HCT116 (cell line): ENCODE measurements around the gene RGS10. TPM values are rescaled to one million over a fixed set of nuclear protein-coding genes. Genes with fewer than 3 reads are reported as not detected.

Source experiments
- ATAC-seq: fragments of 200-7000 bp; cut with Tn5 transposase; 2 replicates; pipeline ENCODE4 v1.9.1; 2020; ENCODE audit warnings: mild to moderate bottlenecking, moderate library complexity
- BruUV-seq: library from RNA; stranded (reverse); fragments of 400-500 nt; replicated peaks from 2 replicates; lab custom pipeline; 2021; lab: Mats Ljungman, UMichigan
- CTCF ChIA-PET: fragments of 300-600 bp; sonication (Branson Sonifier 250); formaldehyde crosslinking; loops from one replicate; lab custom pipeline; 2021; ENCODE audit warnings: antibody characterized with exemption; lab: Charles Lee
- POLR2A ChIA-PET: fragments of 300-600, 350-600 bp; sonication (Branson Sonifier 250); formaldehyde crosslinking; loops from one replicate; lab custom pipeline; 2021; ENCODE audit warnings: antibody characterized with exemption; lab: Charles Lee
- RAD21 ChIA-PET, 2 experiments: fragments of 300-600 bp; sonication (Branson Sonifier 250); formaldehyde crosslinking; loops; one replicate each; lab custom pipeline; 2023; ENCODE audit warnings: low total read pairs in 2 of 2; ENCODE audit not compliant: uncharacterized antibody in 2 of 2, unreplicated experiment in 2 of 2, low non-redundant PET in 1 of 2; lab: Charles Lee
- DNase-seq: peaks from one replicate; pipeline ENCODE4 v3.0.0-alpha.2; 2010; ENCODE audit warnings: low read depth, low spot score
- H2AFZ ChIP-seq: fragments of 200-600 bp; shearing (Covaris generic), sonication (generic); 2 replicates; pipeline ENCODE4 v1.6.1; 2017; ENCODE audit warnings: low read depth, mixed run types, mixed read lengths, antibody characterized with exemption, low read length; ENCODE audit not compliant: poor library complexity, severe bottlenecking
- H3K27ac ChIP-seq: 2 replicates; pipeline ENCODE4 v1.5.1; 2012; ENCODE audit warnings: low read depth, low read length
- H3K27me3 ChIP-seq: fragments of 200-600 bp; sonication (generic); 2 replicates; pipeline ENCODE4 v1.6.1; 2016; ENCODE audit warnings: mixed run types, low read length, mixed read lengths; ENCODE audit not compliant: insufficient read depth
- H3K36me3 ChIP-seq, 2 experiments: fragments of 200-500 bp in 1 of 2; fragments of 200-600 bp in 1 of 2; sonication (Bioruptor generic) in 1 of 2; sonication (generic) in 1 of 2; 2 replicates each; pipeline versions ENCODE4 v1.5.1 to v1.6.1; 2014 to 2016; ENCODE audit warnings: low read length in 2 of 2, inconsistent platforms in 1 of 2, mixed read lengths in 1 of 2, mixed run types in 1 of 2; ENCODE audit not compliant: insufficient read depth in 2 of 2, control insufficient read depth in 1 of 2
- H3K4me1 ChIP-seq, 2 experiments: fragments of 200-600 bp in 1 of 2; sonication (generic) in 1 of 2; 2 replicates each; pipeline versions ENCODE4 v1.5.1 to v1.6.1; 2012 to 2017; ENCODE audit warnings: low read length in 2 of 2, inconsistent platforms in 1 of 2, mild to moderate bottlenecking in 1 of 2, mixed read lengths in 1 of 2, mixed run types in 1 of 2, moderate library complexity in 1 of 2; ENCODE audit not compliant: insufficient read depth in 2 of 2, control insufficient read depth in 1 of 2
- H3K4me2 ChIP-seq: fragments of 200-600 bp; sonication (generic); 2 replicates; pipeline ENCODE4 v1.6.1; 2017; ENCODE audit warnings: mixed run types, low read length, mixed read lengths
- H3K4me3 ChIP-seq, 2 experiments: fragments of 200-600 bp in 1 of 2; sonication (generic) in 1 of 2; replicated peaks in 1 of 2; 2 replicates each; pipeline ENCODE4 v1.5.1; 2011 to 2016; ENCODE audit warnings: low read length in 2 of 2, control low read depth in 1 of 2, low read depth in 1 of 2, mild to moderate bottlenecking in 1 of 2, mixed read lengths in 1 of 2, mixed run types in 1 of 2
- H3K79me2 ChIP-seq: fragments of 200-600 bp; sonication (generic); 2 replicates; pipeline ENCODE4 v1.6.1; 2017; ENCODE audit warnings: mild to moderate bottlenecking, mixed run types, low read length, moderate library complexity, mixed read lengths; ENCODE audit not compliant: insufficient read depth
- H3K9ac ChIP-seq: fragments of 200-600 bp; sonication (generic); 2 replicates; pipeline ENCODE4 v1.6.1; 2016; ENCODE audit warnings: low read length, mixed read lengths
- H3K9me2 ChIP-seq: fragments of 200-600 bp; sonication (generic), shearing (Covaris generic); 2 replicates; pipeline ENCODE4 v1.6.1; 2017; ENCODE audit warnings: mixed run types, mild to moderate bottlenecking, moderate library complexity; ENCODE audit not compliant: insufficient read depth
- H3K9me3 ChIP-seq, 2 experiments: fragments of 200-500 bp in 1 of 2; fragments of 200-600 bp in 1 of 2; sonication (Bioruptor generic) in 1 of 2; sonication (generic) in 1 of 2; 2 replicates each; pipeline ENCODE4 v1.6.1; 2014 to 2017; ENCODE audit warnings: low read length in 2 of 2, mixed read lengths in 2 of 2, inconsistent platforms in 1 of 2, low read depth in 1 of 2, mild to moderate bottlenecking in 1 of 2, mixed run types in 1 of 2, moderate library complexity in 1 of 2; ENCODE audit not compliant: control insufficient read depth in 1 of 2, insufficient read depth in 1 of 2
- H4K20me1 ChIP-seq: fragments of 200-600 bp; sonication (generic), shearing (Covaris generic); 2 replicates; pipeline ENCODE4 v1.6.1; 2017; ENCODE audit warnings: mixed run types, mild to moderate bottlenecking, moderate library complexity; ENCODE audit not compliant: insufficient read depth
- ATF3 ChIP-seq: IDR thresholded peaks from 2 replicates; pipeline ENCODE4 v1.6.1; 2012
- CBX3 ChIP-seq: IDR thresholded peaks from 2 replicates; pipeline ENCODE4 v1.6.1; 2012; ENCODE audit warnings: low read depth
- CEBPB ChIP-seq: IDR thresholded peaks from 2 replicates; pipeline ENCODE4 v1.6.1; 2012; ENCODE audit warnings: low read depth
- ELF1 ChIP-seq: IDR thresholded peaks from 2 replicates; pipeline ENCODE4 v1.6.1; 2012; ENCODE audit warnings: low read depth, borderline replicate concordance
- EZH2 ChIP-seq: fragments of 200-600 bp; sonication (generic); IDR thresholded peaks from 2 replicates; pipeline ENCODE4 v1.6.1; 2017; ENCODE audit warnings: antibody characterized with exemption, mixed run types
- EZH2phosphoT487 ChIP-seq: fragments of 200-600 bp; IDR thresholded peaks from 2 replicates; pipeline ENCODE4 v1.6.1; 2018; ENCODE audit warnings: antibody characterized with exemption, borderline replicate concordance
- FOSL1 ChIP-seq: IDR thresholded peaks from 2 replicates; pipeline ENCODE4 v1.6.1; 2012; ENCODE audit warnings: low read depth
- POLR2AphosphoS5 ChIP-seq: IDR thresholded peaks from 2 replicates; pipeline ENCODE4 v1.6.1; 2011; ENCODE audit warnings: mild to moderate bottlenecking, low read depth, low read length, moderate library complexity
- SP1 ChIP-seq: IDR thresholded peaks from 2 replicates; pipeline ENCODE4 v1.6.1; 2012; ENCODE audit warnings: low read depth
- SRF ChIP-seq: IDR thresholded peaks from 2 replicates; pipeline ENCODE4 v1.6.1; 2012; ENCODE audit warnings: low read depth
- TCF7L2 ChIP-seq: IDR thresholded peaks from 2 replicates; pipeline ENCODE4 v1.7.0; 2011; ENCODE audit warnings: borderline replicate concordance, inconsistent platforms; ENCODE audit not compliant: insufficient read depth, insufficient read length; ENCODE audit errors: extremely low read depth
- YY1 ChIP-seq: IDR thresholded peaks from 2 replicates; pipeline ENCODE4 v1.6.1; 2011; ENCODE audit warnings: low read length, low read depth, moderate library complexity, mild to moderate bottlenecking; ENCODE audit not compliant: insufficient replicate concordance; ENCODE audit errors: extremely low read depth
- intact Hi-C: fragments of 100-400 bp; cut with micrococcal nuclease; formaldehyde crosslinking; loops from 2 replicates; pipeline ENCODE4 v1.10.0; 2022
- total RNA-seq: library from RNA; stranded (reverse); gene quantifications from one replicate; pipeline ENCODE4 v1.2.1, GENCODE V29; 2021; ENCODE audit not compliant: unreplicated experiment
- TF ChIP-seq, protein P1 (sequence below): IDR thresholded peaks from 2 replicates; pipeline ENCODE4 v1.6.1; 2012
- TF ChIP-seq, protein P2 (sequence below), 3 experiments: fragments of 200-600 bp in 1 of 3; sonication (generic) in 1 of 3; IDR thresholded peaks in 2 of 3; conservative IDR thresholded peaks in 1 of 3; 2 replicates each; pipeline ENCODE4 v1.5.1; 2012 to 2017; ENCODE audit warnings: low read depth in 2 of 3, low read length in 2 of 3, antibody characterized with exemption in 1 of 3, borderline replicate concordance in 1 of 3, control low read depth in 1 of 3, mild to moderate bottlenecking in 1 of 3, mixed read lengths in 1 of 3, mixed run types in 1 of 3, moderate library complexity in 1 of 3; ENCODE audit not compliant: insufficient read depth in 1 of 3

The RGS10 gene
- total RNA-seq, 1 experiment from 2014 or later, result 96.7 TPM

DNA sequence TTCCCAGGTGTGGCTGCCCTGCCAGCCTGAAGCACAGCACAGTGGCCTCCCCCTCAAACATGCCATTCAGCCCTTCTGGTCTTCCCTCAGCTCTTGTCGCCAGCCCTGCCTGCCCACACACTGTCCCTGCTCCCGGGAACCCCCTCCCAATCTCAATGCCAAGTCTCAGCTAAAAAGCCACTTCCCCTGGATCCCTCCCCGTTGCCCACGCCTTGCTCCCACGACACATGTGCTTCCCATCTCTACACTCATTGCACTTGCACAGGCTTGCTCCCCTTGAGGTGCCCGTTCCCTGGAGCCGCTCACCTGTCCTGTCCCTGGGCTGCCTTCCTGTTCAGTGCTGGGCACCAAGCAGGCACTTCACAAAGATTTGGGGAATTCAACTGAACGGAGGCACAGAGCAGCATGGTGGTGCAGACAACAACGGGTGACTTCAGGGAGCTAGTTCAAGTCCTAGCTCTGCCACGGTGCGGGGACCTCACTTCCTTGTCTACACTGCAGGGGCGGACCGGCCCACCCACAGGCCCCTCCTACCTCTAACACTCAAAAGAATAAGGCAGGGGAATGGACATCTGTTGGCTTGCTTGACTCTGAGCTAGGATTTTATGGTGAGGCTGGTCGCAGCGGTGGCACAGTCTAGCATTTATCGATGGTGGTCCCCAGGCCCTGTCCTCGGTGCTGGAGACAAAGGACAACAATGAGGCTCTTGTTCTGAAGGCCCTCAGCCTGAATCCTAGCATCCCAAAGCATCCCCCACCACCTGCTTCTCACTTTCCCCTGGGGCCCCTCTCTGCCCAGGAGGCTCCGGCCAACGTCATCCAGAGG, 18.4 kb downstream of the RGS10 start:
- no peak overlapping the region for H2AFZ ChIP-seq
- BruUV-seq, result no TSS peak
- ATAC-seq, result no peak
- H3K9me2 ChIP-seq, result no peaks in the 10 kb centered on the region
- no peaks in the 10 kb centered on the region for H3K9me3 ChIP-seq
- CTCF ChIA-PET, result interaction anchor here (1.3 to 1.8 kb wide), 2 partner anchors 14 to 78 kb away, joined by 3 to 5 read pairs; no protein-coding TSS in a partner anchor
- DNase-seq, result no peak
- H3K27ac ChIP-seq, result peak overlapping the region; percentile 66
- peaks cover 0 to 26% of the 10 kb centered on the region in 2 experiments; a peak in 1 of 4 replicates for H3K36me3 ChIP-seq
- POLR2A ChIA-PET, result interaction anchor here (1.3 to 2.7 kb wide), 3 partner anchors 19 to 127 kb away, joined by 3 to 9 read pairs (median 3); partner anchors contain the start of genes BAG3 and RGS10
- peak overlapping the region; percentile 53 for H3K9ac ChIP-seq
- TF ChIP-seq CBX3, result no peak
- H4K20me1 ChIP-seq, result no peaks in the 10 kb centered on the region
- peaks cover 28 to 45% of the 10 kb centered on the region in 2 experiments for H3K4me1 ChIP-seq
- no peaks in the 10 kb centered on the region for H3K27me3 ChIP-seq
- peak overlapping the region; percentile 67 for H3K4me2 ChIP-seq
- H3K79me2 ChIP-seq, result peaks cover 20% of the 10 kb centered on the region
- intact Hi-C loops, result loop anchor here (2.0 kb wide), 1 partner anchor 19 kb away; the partner anchor contains the start of gene RGS10
- RAD21 ChIA-PET, result no interaction called here
- peak overlapping the region in 1 of 2 experiments; percentile 30; a peak in 1 of 4 replicates for H3K4me3 ChIP-seq

GRCh38 chr10:119522747-119523426, 19.6 kb downstream of the RGS10 start:
- Histone ChIP-seq H2AFZ (no peak overlapping the region), H3K9me3 (no peaks in the 10 kb centered on the region), H3K27ac (peak overlapping the region; percentile 66), H3K79me2 (peaks cover 10% of the 10 kb centered on the region; the same call in 1 of the 2 replicates), H3K4me2 (peak overlapping the region; percentile 67), H3K36me3 (peaks cover 0 to 26% of the 10 kb centered on the region in 2 experiments; a peak in 1 of 4 replicates), H3K4me3 (peak overlapping the region in 1 of 2 experiments; percentile 30; a peak in 2 of 4 replicates), H3K4me1 (peaks cover 25 to 42% of the 10 kb centered on the region in 2 experiments), H3K27me3 (no peaks in the 10 kb centered on the region), H3K9ac (peak overlapping the region; percentile 53), H4K20me1 (no peaks in the 10 kb centered on the region), H3K9me2 (no peaks in the 10 kb centered on the region)
- ChIA-PET RAD21 (no interaction called here), POLR2A (interaction anchor here (0.6 to 2.7 kb wide), 3 partner anchors 9 to 128 kb away, joined by 3 to 9 read pairs (median 3); partner anchors contain the start of genes BAG3 and RGS10), CTCF (interaction anchor here (1.3 to 1.8 kb wide), 3 partner anchors 15 to 324 kb away, joined by 3 to 5 read pairs (median 3); no protein-coding TSS in a partner anchor)
- peak; percentile 93 for ATAC-seq
- intact Hi-C loops, result loop anchor here (2.0 kb wide), 1 partner anchor 20 kb away; the partner anchor contains the start of gene RGS10
- BruUV-seq, result no TSS peak
- DNase-seq, result peak; percentile 99
- TF ChIP-seq SP1, result peak; percentile 98
- TF ChIP-seq ELF1, result no peak
- peak; percentile 61; the same call in 1 of the 2 replicates for TF ChIP-seq ATF3
- TF ChIP-seq YY1, result peak; percentile 76
- no peak for TF ChIP-seq TCF7L2
- TF ChIP-seq SRF, result peak; percentile 68; the same call in 1 of the 2 replicates
- no peak for TF ChIP-seq EZH2
- peak; percentile 78 for TF ChIP-seq POLR2AphosphoS5
- TF ChIP-seq, protein P1, sequence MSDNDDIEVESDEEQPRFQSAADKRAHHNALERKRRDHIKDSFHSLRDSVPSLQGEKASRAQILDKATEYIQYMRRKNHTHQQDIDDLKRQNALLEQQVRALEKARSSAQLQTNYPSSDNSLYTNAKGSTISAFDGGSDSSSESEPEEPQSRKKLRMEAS, result peak; percentile 95
- no peak for TF ChIP-seq EZH2phosphoT487
- peak; percentile 86 for TF ChIP-seq CEBPB
- TF ChIP-seq FOSL1, result peak; percentile 99
- peak; percentile 99 for TF ChIP-seq CBX3
- TF ChIP-seq, protein P2, sequence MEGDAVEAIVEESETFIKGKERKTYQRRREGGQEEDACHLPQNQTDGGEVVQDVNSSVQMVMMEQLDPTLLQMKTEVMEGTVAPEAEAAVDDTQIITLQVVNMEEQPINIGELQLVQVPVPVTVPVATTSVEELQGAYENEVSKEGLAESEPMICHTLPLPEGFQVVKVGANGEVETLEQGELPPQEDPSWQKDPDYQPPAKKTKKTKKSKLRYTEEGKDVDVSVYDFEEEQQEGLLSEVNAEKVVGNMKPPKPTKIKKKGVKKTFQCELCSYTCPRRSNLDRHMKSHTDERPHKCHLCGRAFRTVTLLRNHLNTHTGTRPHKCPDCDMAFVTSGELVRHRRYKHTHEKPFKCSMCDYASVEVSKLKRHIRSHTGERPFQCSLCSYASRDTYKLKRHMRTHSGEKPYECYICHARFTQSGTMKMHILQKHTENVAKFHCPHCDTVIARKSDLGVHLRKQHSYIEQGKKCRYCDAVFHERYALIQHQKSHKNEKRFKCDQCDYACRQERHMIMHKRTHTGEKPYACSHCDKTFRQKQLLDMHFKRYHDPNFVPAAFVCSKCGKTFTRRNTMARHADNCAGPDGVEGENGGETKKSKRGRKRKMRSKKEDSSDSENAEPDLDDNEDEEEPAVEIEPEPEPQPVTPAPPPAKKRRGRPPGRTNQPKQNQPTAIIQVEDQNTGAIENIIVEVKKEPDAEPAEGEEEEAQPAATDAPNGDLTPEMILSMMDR (IDR thresholded peaks at IDR 0.05 in 2 of 3, conservative IDR thresholded peaks at IDR 0.05 in 1 of 3; ENCODE audit: borderline replicate concordance in 1 of 3, insufficient read depth in 1 of 3, low read depth in 2 of 3, low read length in 2 of 3), result no peak
